Aorta (tissue), 5 donors: Measurements from ENCODE around the gene IL4R. TPM values are rescaled to one million over a fixed set of nuclear protein-coding genes. Genes with fewer than 3 reads are reported as not detected.

Source experiments
- ATAC-seq: fragments of 200-7000 bp; cut with Tn5 transposase; one replicate; pipeline ENCODE4 v1.9.1; 2022; ENCODE audit warnings: moderate library complexity; ENCODE audit not compliant: low FRiP score
- DNase-seq, 2 donors: peaks; one replicate each; pipeline ENCODE4 v3.0.0-alpha.2; 2020
- H3K27ac ChIP-seq, 2 donors: one replicate each; pipeline ENCODE4 v1.5.1; 2013; ENCODE audit warnings: low read length in 2 of 2, mild to moderate bottlenecking in 2 of 2, moderate library complexity in 2 of 2, control low read depth in 1 of 2, inconsistent platforms in 1 of 2, low read depth in 1 of 2
- H3K27me3 ChIP-seq, 2 donors: one replicate each; pipeline ENCODE4 v1.6.1; 2013; ENCODE audit warnings: control low read depth in 1 of 2, low read length in 1 of 2, mild to moderate bottlenecking in 1 of 2, moderate library complexity in 1 of 2; ENCODE audit not compliant: insufficient read depth in 2 of 2, control insufficient read depth in 1 of 2
- H3K36me3 ChIP-seq, 2 donors: one replicate each; pipeline ENCODE4 v1.6.1; 2013; ENCODE audit warnings: control low read depth in 1 of 2, low read length in 1 of 2, mild to moderate bottlenecking in 1 of 2; ENCODE audit not compliant: insufficient read depth in 2 of 2, control insufficient read depth in 1 of 2
- H3K4me1 ChIP-seq, 2 donors: one replicate each; pipeline ENCODE4 v1.6.1; 2013; ENCODE audit warnings: low read length in 2 of 2, control low read depth in 1 of 2, mild to moderate bottlenecking in 1 of 2, moderate library complexity in 1 of 2; ENCODE audit not compliant: insufficient read depth in 2 of 2, control insufficient read depth in 1 of 2
- H3K4me3 ChIP-seq, 2 donors: one replicate each; pipeline ENCODE4 v1.5.1; 2013; ENCODE audit warnings: low read length in 2 of 2, control low read depth in 1 of 2, mild to moderate bottlenecking in 1 of 2
- H3K9me3 ChIP-seq: one replicate; pipeline ENCODE4 v1.6.1; 2013; ENCODE audit warnings: mild to moderate bottlenecking, low read length; ENCODE audit not compliant: control insufficient read depth
- WGBS, 2 donors: extraction: QIAGEN DNeasy Blood & Tissue Kit; methylation state at CpG; one replicate each; pipeline ENCODE4 v1.1.7; 2013; 5-methylcytosine and 5-hydroxymethylcytosine counted together
- intact Hi-C, 2 donors: fragments of 100-400 bp; cut with DNase I; formaldehyde crosslinking; loops; one replicate each; pipeline versions ENCODE4 v1.14.2 to v1.15.0; 2022
- polyA plus RNA-seq, 2 donors: library from polyadenylated mRNA; stranded (reverse); fragments of 200-250 nt; gene quantifications; one replicate each; pipeline ENCODE4 v1.2.3, GENCODE V29; 2013
- total RNA-seq, 2 donors: library from RNA; stranded (reverse); fragmentation: NEBNext Ultra II Directional; extraction: Animal tissue kit (Norgen Biotek cat#: 25700); gene quantifications; one replicate each; pipeline ENCODE4 v1.2.1, GENCODE V29; 2021
- donor health status: healthy with polysubstance abuse.
- donor health status: Bipolar disorder and iron deficiency.
- donor health status: DM: no; HTN: no; CAD: no.
- donor health status: DM: no; HTN: no; CAD: no.
- donor health status: DM: yes; HTN: yes; CAD: no.

Gene IL4R
- total and polyA plus RNA-seq, 4 donors: 7.5 to 138 (median 71.2) TPM

- Histone ChIP-seq H3K27ac (no peak overlapping the region), H3K36me3 (no peaks in the 10 kb centered on the region), H3K4me3 (no peak overlapping the region), H3K4me1 (no peaks in the 10 kb centered on the region), H3K27me3 (no peaks in the 10 kb centered on the region), H3K9me3 (no peaks in the 10 kb centered on the region)
- DNase-seq (no peak), ATAC-seq (no peak)
- WGBS, 2 donors: 89 to 95% methylated on average over 1 of the region's 1 CpG
- intact Hi-C loops: no loop called here
Measured at GRCh38 chr16:27308792-27309191, 5.0 kb upstream of the IL4R start.

- no peak for ATAC-seq
- Histone ChIP-seq H3K27ac (no peak overlapping the region), H3K4me3 (no peak overlapping the region), H3K36me3 (no peaks in the 10 kb centered on the region), H3K9me3 (no peaks in the 10 kb centered on the region), H3K4me1 (no peaks in the 10 kb centered on the region), H3K27me3 (no peaks in the 10 kb centered on the region)
- WGBS, 2 donors: 56% methylated on average over 16 of the region's 16 CpGs
- intact Hi-C loops: loop anchor here in 1 of 2 donors (5.0 kb wide), 1 partner anchor 69 kb away; no protein-coding TSS in a partner anchor
- DNase-seq: peak in 1 of 2 donors; percentile 32
Measured at GRCh38 chr16:27310576-27311447, 3.0 kb upstream of the IL4R start.

GRCh38 chr16:27311448-27311830 is 2.3 kb upstream of the IL4R start:
- intact Hi-C loops: loop anchor here in 1 of 2 donors (5.0 kb wide), 1 partner anchor 69 kb away; no protein-coding TSS in a partner anchor
- WGBS, 2 donors: 53 to 56% methylated on average over 8 of the region's 8 CpGs
- no peak overlapping the region for H3K4me3 ChIP-seq
- H3K36me3 ChIP-seq: no peaks in the 10 kb centered on the region
- no peaks in the 10 kb centered on the region for H3K9me3 ChIP-seq
- no peaks in the 10 kb centered on the region for H3K27me3 ChIP-seq
- ATAC-seq: no peak
- DNase-seq: no peak
- H3K4me1 ChIP-seq: no peaks in the 10 kb centered on the region
- no peak overlapping the region for H3K27ac ChIP-seq

DNA sequence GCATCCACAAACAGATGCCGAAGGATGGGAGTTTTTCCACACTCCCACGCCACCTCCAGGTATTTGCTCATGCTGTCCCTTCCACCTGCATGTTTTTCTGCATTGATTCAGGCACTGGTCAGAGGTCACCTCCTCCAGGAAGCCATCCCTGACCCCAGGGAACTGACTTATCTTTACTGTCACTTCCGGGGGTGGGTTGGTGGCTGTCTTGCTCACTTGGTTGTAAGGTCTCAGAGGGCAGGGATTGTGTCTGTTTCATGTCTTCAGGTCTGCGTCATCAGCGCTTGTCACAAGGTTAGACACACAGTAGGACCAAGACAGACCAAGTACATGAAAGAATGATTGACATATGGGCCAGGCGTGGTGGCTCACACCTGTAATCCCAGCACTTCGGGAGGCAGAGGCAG is 1.9 kb upstream of the IL4R start:
- no peak for DNase-seq
- intact Hi-C loops: loop anchor here in 1 of 2 donors (5.0 kb wide), 1 partner anchor 70 kb away; no protein-coding TSS in a partner anchor

DNA sequence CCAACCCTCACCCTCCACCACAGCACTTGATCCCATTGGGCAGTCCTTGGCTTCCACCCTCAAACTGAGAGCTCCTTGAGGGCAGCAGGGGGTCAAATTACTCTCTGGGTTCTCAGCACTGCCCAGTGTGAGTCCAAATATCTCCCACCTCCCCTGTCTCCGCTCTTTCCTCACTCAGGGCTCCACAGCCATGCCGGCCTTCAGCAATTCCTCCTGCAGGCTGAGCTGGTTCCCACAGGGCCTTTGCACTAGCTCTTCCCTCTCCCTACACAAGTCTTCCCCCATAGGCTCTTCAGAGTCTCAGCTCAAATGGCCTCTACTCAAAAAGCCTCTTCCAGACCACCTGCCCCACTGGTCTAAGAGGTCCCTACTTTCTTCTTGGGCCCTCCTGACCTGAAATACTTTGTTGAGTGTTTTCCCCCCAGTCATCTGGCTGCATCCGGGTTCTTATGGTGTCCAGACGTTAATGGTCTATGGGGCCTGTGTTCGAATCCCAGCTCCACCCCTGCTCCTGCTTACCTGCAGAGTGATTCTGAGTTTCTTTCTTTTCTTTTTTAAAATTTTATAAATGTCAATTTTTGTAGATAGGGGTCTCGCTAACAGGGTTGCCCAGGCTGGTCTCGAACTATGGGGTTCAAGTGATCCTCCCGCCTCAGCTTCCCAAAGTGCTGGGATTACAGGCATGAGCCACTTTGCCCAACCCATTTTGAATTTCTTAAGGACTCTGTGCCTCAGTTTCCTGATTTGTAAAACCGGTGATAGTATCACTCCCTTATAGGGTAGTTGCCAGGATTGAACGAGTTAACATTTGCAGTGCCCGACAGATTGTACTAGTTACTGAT is 973 bp upstream of the IL4R start:
- Histone ChIP-seq H3K9me3 (no peaks in the 10 kb centered on the region), H3K27me3 (no peaks in the 10 kb centered on the region), H3K27ac (no peak overlapping the region), H3K4me3 (peak overlapping the region; percentile 33 to 65), H3K36me3 (no peaks in the 10 kb centered on the region), H3K4me1 (no peaks in the 10 kb centered on the region)
- ATAC-seq: no peak
- intact Hi-C loops: loop anchor here in 1 of 2 donors (5.0 kb wide), 1 partner anchor 70 kb away; no protein-coding TSS in a partner anchor
- DNase-seq: no peak
- 68% methylated on average over 11 of the region's 11 CpGs for WGBS, 2 donors

More for the DNA sequence above, 1.9 kb upstream of the IL4R start:
- no peak for ATAC-seq
- H3K4me3 ChIP-seq: no peak overlapping the region
- no peak overlapping the region for H3K27ac ChIP-seq
- H3K36me3 ChIP-seq: no peaks in the 10 kb centered on the region
- WGBS, 2 donors: 85 to 86% methylated on average over 7 of the region's 7 CpGs
- H3K9me3 ChIP-seq: no peaks in the 10 kb centered on the region
- H3K4me1 ChIP-seq: no peaks in the 10 kb centered on the region
- H3K27me3 ChIP-seq: no peaks in the 10 kb centered on the region

GRCh38 chr16:27314161-27314723 is 468 bp downstream of the IL4R start:
- intact Hi-C loops: loop anchor here in 1 of 2 donors (5.0 kb wide), 1 partner anchor 72 kb away; no protein-coding TSS in a partner anchor

GRCh38 chr16:27314986-27315332 is 1.2 kb downstream of the IL4R start:
- no peaks in the 10 kb centered on the region for H3K9me3 ChIP-seq
- peak; percentile 1 for ATAC-seq
- 83 to 86% methylated on average over 2 of the region's 2 CpGs for WGBS, 2 donors
- no peaks in the 10 kb centered on the region for H3K36me3 ChIP-seq
- H3K27me3 ChIP-seq: no peaks in the 10 kb centered on the region
- H3K27ac ChIP-seq: no peak overlapping the region
- intact Hi-C loops: loop anchor here (5.0 kb wide), 1 partner anchor 73 kb away; no protein-coding TSS in a partner anchor
- DNase-seq: peak in 1 of 2 donors; percentile 74
- no peak overlapping the region for H3K4me3 ChIP-seq
- no peaks in the 10 kb centered on the region for H3K4me1 ChIP-seq

More at GRCh38 chr16:27314161-27314723, 468 bp downstream of the IL4R start:
- no peaks in the 10 kb centered on the region for H3K4me1 ChIP-seq
- H3K36me3 ChIP-seq: no peaks in the 10 kb centered on the region
- DNase-seq (peak; percentile 85 to 89), ATAC-seq (peak; percentile 66)
- WGBS, 2 donors: 1% methylated on average over 35 to 39 of the region's 39 CpGs
- H3K4me3 ChIP-seq: peak overlapping the region; percentile 29 to 65
- H3K9me3 ChIP-seq: no peaks in the 10 kb centered on the region
- H3K27ac ChIP-seq: peak overlapping the region; percentile 36 to 61
- no peaks in the 10 kb centered on the region for H3K27me3 ChIP-seq

- peak; percentile 79 to 82 for DNase-seq
- H3K4me3 ChIP-seq: no peak overlapping the region
- intact Hi-C loops: loop anchor here in 1 of 2 donors (5.0 kb wide), 1 partner anchor 73 kb away; no protein-coding TSS in a partner anchor
- no peaks in the 10 kb centered on the region for H3K36me3 ChIP-seq
- H3K4me1 ChIP-seq: no peaks in the 10 kb centered on the region
- H3K27ac ChIP-seq: peak overlapping the region in 1 of 2 donors; percentile 7
- no peaks in the 10 kb centered on the region for H3K27me3 ChIP-seq
- peak; percentile 54 for ATAC-seq
- H3K9me3 ChIP-seq: no peaks in the 10 kb centered on the region
- WGBS, 2 donors: 55 to 60% methylated on average over 9 of the region's 9 CpGs
Measured at GRCh38 chr16:27315333-27316037, 1.7 kb downstream of the IL4R start.
